GM12878 (cell line): Measurements from ENCODE around the gene GPR26. TPM values are rescaled to one million over a fixed set of nuclear protein-coding genes. Genes with fewer than 3 reads are reported as not detected.

Source experiments
- ATAC-seq: fragments of 200-7000 bp; cut with Tn5 transposase; 3 replicates; pipeline ENCODE4 v1.9.1; 2020; ENCODE audit warnings: mild to moderate bottlenecking, moderate library complexity
- BruUV-seq: library from RNA; stranded (reverse); fragments of 400-500 nt; replicated peaks from 2 replicates; lab custom pipeline; 2021; lab: Mats Ljungman, UMichigan
- CTCF ChIA-PET: fragments of 300-600 bp; sonication (Branson Sonifier 250); formaldehyde crosslinking; extraction: SDS; loops from one replicate; lab custom pipeline; 2021; ENCODE audit warnings: inconsistent platforms; lab: Yijun Ruan, JAX
- POLR2A ChIA-PET: fragments of 350-600 bp; formaldehyde crosslinking; extraction: SDS; loops from one replicate; lab custom pipeline; 2021; ENCODE audit warnings: inconsistent platforms; lab: Charles Lee
- RAD21 ChIA-PET: fragments of 300-600 bp; sonication (Branson Sonifier 250); formaldehyde crosslinking; loops from one replicate; lab custom pipeline; 2023; ENCODE audit warnings: antibody characterized with exemption; ENCODE audit not compliant: unreplicated experiment; lab: Charles Lee
- SMC1A ChIA-PET: fragments of 300-600 bp; sonication (Branson Sonifier 250); formaldehyde crosslinking; loops from one replicate; lab custom pipeline; 2023; ENCODE audit not compliant: unreplicated experiment, uncharacterized antibody; lab: Charles Lee
- DNase-seq: peaks from one replicate; pipeline ENCODE4 v3.0.0-alpha.2; 2011; ENCODE audit warnings: low read depth, low spot score
- FAIRE-seq: peaks from 3 replicates; lab custom pipeline; 2011; peaks lifted over from hg19 to GRCh38; lab: Jason Lieb, UNC
- H2AFZ ChIP-seq: 2 replicates; pipeline ENCODE4 v1.6.0; 2011; ENCODE audit warnings: low read depth, low read length, control low read depth; ENCODE audit not compliant: control insufficient read depth
- H3K27ac ChIP-seq: 2 replicates; pipeline ENCODE4 v1.5.1; 2011; ENCODE audit warnings: control low read depth; ENCODE audit not compliant: control insufficient read depth, insufficient read depth
- H3K27me3 ChIP-seq, 2 experiments: replicated peaks in 1 of 2; 2 replicates each; pipeline versions ENCODE4 v1.6.0 to v1.6.1; 2011; ENCODE audit warnings: low read length in 1 of 2; ENCODE audit not compliant: control insufficient read depth in 2 of 2, insufficient read depth in 2 of 2
- H3K36me3 ChIP-seq, 2 experiments: 2 replicates each; pipeline ENCODE4 v1.5.1; 2011; ENCODE audit warnings: low read length in 1 of 2; ENCODE audit not compliant: control insufficient read depth in 2 of 2, insufficient read depth in 2 of 2
- H3K4me1 ChIP-seq: 2 replicates; pipeline ENCODE4 v1.6.1; 2011; ENCODE audit warnings: mild to moderate bottlenecking, low read length, moderate library complexity, mixed read lengths; ENCODE audit not compliant: control insufficient read depth, insufficient read depth
- H3K4me2 ChIP-seq: 2 replicates; pipeline ENCODE4 v1.6.0; 2011; ENCODE audit warnings: control low read depth; ENCODE audit not compliant: control insufficient read depth, insufficient read depth
- H3K4me3 ChIP-seq: fragments of 200-600 bp; sonication (generic); 2 replicates; pipeline ENCODE4 v1.5.1; 2016
- H3K79me2 ChIP-seq: 2 replicates; pipeline ENCODE4 v1.6.0; 2011; ENCODE audit warnings: low read length; ENCODE audit not compliant: control insufficient read depth, insufficient read depth
- H3K9ac ChIP-seq: 2 replicates; pipeline ENCODE4 v1.8.0; 2011; ENCODE audit warnings: low read length, control low read depth, mixed read lengths; ENCODE audit not compliant: control insufficient read depth, insufficient read depth
- H3K9me3 ChIP-seq: replicated peaks from 3 replicates; pipeline ENCODE4 v1.5.1; 2011; ENCODE audit warnings: mild to moderate bottlenecking, low read length; ENCODE audit not compliant: control insufficient read depth, insufficient read depth
- H4K20me1 ChIP-seq: 2 replicates; pipeline ENCODE4 v1.6.0; 2011; ENCODE audit not compliant: control insufficient read depth, insufficient read depth
- ASH2L ChIP-seq: fragments of 300-600, 200-600 bp; sonication (generic); IDR thresholded peaks from 2 replicates; pipeline ENCODE4 v1.6.1; 2017; ENCODE audit warnings: low read depth, mild to moderate bottlenecking, borderline replicate concordance
- CBX3 ChIP-seq: fragments of 200-600 bp; sonication (generic); IDR thresholded peaks from 2 replicates; pipeline ENCODE4 v1.6.1; 2016; ENCODE audit warnings: low read depth, borderline replicate concordance
- CHD2 ChIP-seq: IDR thresholded peaks from 2 replicates; pipeline ENCODE4 v1.6.1; 2011; ENCODE audit warnings: low read depth, low read length, improper control_type of control experiment, borderline replicate concordance
- CREM ChIP-seq: IDR thresholded peaks from 2 replicates; pipeline ENCODE4 v1.6.1; 2014; ENCODE audit warnings: antibody characterized with exemption, low read depth
- ETV6 ChIP-seq, 2 experiments: fragments of 450-650 bp in 1 of 2; IDR thresholded peaks in 1 of 2; conservative IDR thresholded peaks in 1 of 2; 2 replicates each; pipeline ENCODE4 v1.6.1; 2014; ENCODE audit warnings: antibody characterized with exemption in 1 of 2, borderline replicate concordance in 1 of 2, low read depth in 1 of 2, mild to moderate bottlenecking in 1 of 2, moderate library complexity in 1 of 2
- MTA2 ChIP-seq: fragments of 450-650 bp; IDR thresholded peaks from 2 replicates; pipeline ENCODE4 v1.6.1; 2016; ENCODE audit warnings: low read depth, mild to moderate bottlenecking, moderate library complexity
- RFX5 ChIP-seq: IDR thresholded peaks from 2 replicates; pipeline ENCODE4 v1.6.1; 2011; ENCODE audit warnings: low read depth, low read length, improper control_type of control experiment
- SP1 ChIP-seq: IDR thresholded peaks from one replicate; pipeline ENCODE4 v1.6.1; 2011; ENCODE audit warnings: low read depth, low read length
- YY1 ChIP-seq: IDR thresholded peaks from 2 replicates; pipeline ENCODE4 v1.6.1; 2011; ENCODE audit warnings: low read depth, mild to moderate bottlenecking, low read length
- ZNF384 ChIP-seq: IDR thresholded peaks from 2 replicates; pipeline ENCODE4 v1.6.1; 2012; ENCODE audit warnings: low read depth, mild to moderate bottlenecking, low read length, improper control_type of control experiment, borderline replicate concordance
- WGBS: methylation state at CpG from one replicate; pipeline ENCODE4 v1.1.6; 2016; ENCODE audit warnings: low lambda C conversion rate; ENCODE audit not compliant: insufficient replicate concordance, insufficient coverage; ENCODE audit errors: missing lambda C conversion rate; 5-methylcytosine and 5-hydroxymethylcytosine counted together
- in situ Hi-C: fragments of 300-500 bp; cut with MboI; formaldehyde crosslinking; loops from 9 replicates; pipeline ENCODE4 v1.14.3; 2018; ENCODE audit warnings: mixed read lengths
- intact Hi-C: fragments of 100-400 bp; cut with micrococcal nuclease; formaldehyde crosslinking; loops from one replicate; pipeline ENCODE4 v1.14.2; 2022; ENCODE audit not compliant: unreplicated experiment
- polyA plus RNA-seq, 11 experiments: library from polyadenylated mRNA; depleted of rRNA in 4 of 11; unstranded in 6 of 11; stranded (reverse) in 5 of 11; fragments of >200 nt; fragmentation: Nextera tagmentation in 4 of 11; fragmentation: Illumina TruSeq in 1 of 11; extraction: Ambion mirVana in 4 of 11; extraction: Trizol in 1 of 11; gene quantifications; 1 replicate in 1 of 11; 2 replicates in 10 of 11; pipeline versions ENCODE4 v1.2.1 to v1.2.3, GENCODE V29; 2011 to 2016; ENCODE audit warnings: inconsistent platforms in 2 of 11, missing spikeins in 2 of 11, low read depth in 1 of 11
- total RNA-seq, 4 experiments: library from RNA; depleted of rRNA in 3 of 4; stranded (reverse); fragments of >200 nt in 3 of 4; fragmentation: Illumina TruSeq in 1 of 4; extraction: Trizol in 1 of 4; gene quantifications; 2 replicates each; pipeline versions ENCODE4 v1.2.1 to v1.2.3, GENCODE V29; 2013 to 2021
- TF ChIP-seq, protein P1 (sequence below): fragments of 450-650 bp; conservative IDR thresholded peaks from 2 replicates; pipeline ENCODE4 v1.6.1; 2017; ENCODE audit warnings: mild to moderate bottlenecking, moderate library complexity

GPR26 gene
- total and polyA plus RNA-seq, 10 of the 15 experiments (the other 5 are each of a cell fraction or from before 2014, with no cell fraction given): 0.01 to 0.03 TPM; not detected in 8

GRCh38 chr10:123674741-123675140 lies 8.6 kb downstream of the GPR26 start:
- Histone ChIP-seq H3K79me2 (no peaks in the 10 kb centered on the region), H4K20me1 (no peaks in the 10 kb centered on the region), H3K4me1 (no peaks in the 10 kb centered on the region), H3K9ac (no peak overlapping the region), H3K36me3 (no peaks in the 10 kb centered on the region), H3K4me2 (no peak overlapping the region), H3K27me3 (peaks cover 6 to 7% of the 10 kb centered on the region in 2 experiments; a peak in 2 of 4 replicates), H3K27ac (no peak overlapping the region), H3K4me3 (no peak overlapping the region), H2AFZ (no peak overlapping the region), H3K9me3 (no peaks in the 10 kb centered on the region)
- FAIRE-seq: no peak
- DNase-seq: no peak
- in situ Hi-C loops: no loop called here
- ATAC-seq: no peak
- ChIA-PET CTCF (no interaction called here), SMC1A (interaction anchor here (1.4 kb wide), 1 partner anchor 92 kb away, joined by 3 read pairs; no protein-coding TSS in a partner anchor), POLR2A (no interaction called here), RAD21 (no interaction called here)
- 46% methylated on average over 11 of the region's 11 CpGs for whole genome bisulfite sequencing
- no TSS peak for BruUV-seq
- intact Hi-C loops: no loop called here
- TF ChIP-seq ETV6 (conservative IDR thresholded peaks at IDR 0.05 in 1 of 2, IDR thresholded peaks at IDR 0.05 in 1 of 2; ENCODE audit: borderline replicate concordance in 1 of 2, low read depth in 1 of 2) (no peak), CHD2 (no peak), ZNF384 (no peak), ASH2L (no peak), CREM (no peak), RFX5 (no peak), SP1 (no peak), YY1 (no peak), MTA2 (no peak), CBX3 (no peak)
- TF ChIP-seq, protein P1, sequence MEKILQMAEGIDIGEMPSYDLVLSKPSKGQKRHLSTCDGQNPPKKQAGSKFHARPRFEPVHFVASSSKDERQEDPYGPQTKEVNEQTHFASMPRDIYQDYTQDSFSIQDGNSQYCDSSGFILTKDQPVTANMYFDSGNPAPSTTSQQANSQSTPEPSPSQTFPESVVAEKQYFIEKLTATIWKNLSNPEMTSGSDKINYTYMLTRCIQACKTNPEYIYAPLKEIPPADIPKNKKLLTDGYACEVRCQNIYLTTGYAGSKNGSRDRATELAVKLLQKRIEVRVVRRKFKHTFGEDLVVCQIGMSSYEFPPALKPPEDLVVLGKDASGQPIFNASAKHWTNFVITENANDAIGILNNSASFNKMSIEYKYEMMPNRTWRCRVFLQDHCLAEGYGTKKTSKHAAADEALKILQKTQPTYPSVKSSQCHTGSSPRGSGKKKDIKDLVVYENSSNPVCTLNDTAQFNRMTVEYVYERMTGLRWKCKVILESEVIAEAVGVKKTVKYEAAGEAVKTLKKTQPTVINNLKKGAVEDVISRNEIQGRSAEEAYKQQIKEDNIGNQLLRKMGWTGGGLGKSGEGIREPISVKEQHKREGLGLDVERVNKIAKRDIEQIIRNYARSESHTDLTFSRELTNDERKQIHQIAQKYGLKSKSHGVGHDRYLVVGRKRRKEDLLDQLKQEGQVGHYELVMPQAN: no peak
